ENCODE measurements around the gene SLC11A2.

Gene SLC11A2

GRCh38 chr12:51047655-51048540 is 21.7 kb upstream of the SLC11A2 start, which contains the start of gene LETMD1:
Gene LETMD1, plus strand, starts transcription at chr12:51048327. Its CDS starts 30 bp downstream, at chr12:51048357.
- peak; percentile 97 to 98 for DNase-seq
- TF ChIP-seq POLR2A (IDR thresholded peaks at IDR 0.05; ENCODE audit: low read length) (peak; percentile 98), GATA1 (IDR thresholded peaks at IDR 0.05; ENCODE audit: low read depth, low read length) (no peak)

GRCh38 chr12:51036279-51036678 is 10.1 kb upstream of the SLC11A2 start:
- no peak for DNase-seq
- TF ChIP-seq POLR2A (IDR thresholded peaks at IDR 0.05; ENCODE audit: low read length) (no peak), GATA1 (IDR thresholded peaks at IDR 0.05; ENCODE audit: low read depth, low read length) (no peak)

- no peak for DNase-seq
- TF ChIP-seq GATA1 (IDR thresholded peaks at IDR 0.05; ENCODE audit: low read depth, low read length), result no peak
- TF ChIP-seq POLR2A (IDR thresholded peaks at IDR 0.05; ENCODE audit: low read length), result no peak
Observed at GRCh38 chr12:51033457-51034089, 7.4 kb upstream of the SLC11A2 start.

- TF ChIP-seq POLR2A (IDR thresholded peaks at IDR 0.05; ENCODE audit: low read length), result no peak
- DNase-seq, result no peak
Observed at GRCh38 chr12:51033048-51033447, 6.9 kb upstream of the SLC11A2 start.

- no peak for DNase-seq
- TF ChIP-seq POLR2A (IDR thresholded peaks at IDR 0.05; ENCODE audit: low read length), result no peak
- no peak for TF ChIP-seq GATA1 (IDR thresholded peaks at IDR 0.05; ENCODE audit: low read depth, low read length)
Observed at GRCh38 chr12:51028813-51029150, 2.6 kb upstream of the SLC11A2 start.

GRCh38 chr12:51028126-51028812 is 2.1 kb upstream of the SLC11A2 start:
- TF ChIP-seq POLR2A (IDR thresholded peaks at IDR 0.05; ENCODE audit: low read length) (no peak), GATA1 (IDR thresholded peaks at IDR 0.05; ENCODE audit: low read depth, low read length) (no peak)
- peak; percentile 79 to 84 for DNase-seq

GRCh38 chr12:51027342-51027835 is 1.2 kb upstream of the SLC11A2 start:
- no peak for TF ChIP-seq GATA1 (IDR thresholded peaks at IDR 0.05; ENCODE audit: low read depth, low read length)
- TF ChIP-seq POLR2A (IDR thresholded peaks at IDR 0.05; ENCODE audit: low read length), result no peak
- DNase-seq, result no peak

- peak in 1 of 2 experiments; percentile 69 for DNase-seq
- no peak for TF ChIP-seq GATA1 (IDR thresholded peaks at IDR 0.05; ENCODE audit: low read depth, low read length)
- TF ChIP-seq POLR2A (IDR thresholded peaks at IDR 0.05; ENCODE audit: low read length), result no peak
Observed at GRCh38 chr12:51025338-51025835, 797 bp downstream of the SLC11A2 start.

- no peak for TF ChIP-seq GATA1 (IDR thresholded peaks at IDR 0.05; ENCODE audit: low read depth, low read length)
- TF ChIP-seq POLR2A (IDR thresholded peaks at IDR 0.05; ENCODE audit: low read length), result no peak
- peak; percentile 36 to 49 for DNase-seq
Observed at GRCh38 chr12:51023625-51024382, 2.4 kb downstream of the SLC11A2 start.

GRCh38 chr12:51021694-51022093 is 4.5 kb downstream of the SLC11A2 start:
- TF ChIP-seq GATA1 (IDR thresholded peaks at IDR 0.05; ENCODE audit: low read depth, low read length), result no peak
- TF ChIP-seq POLR2A (IDR thresholded peaks at IDR 0.05; ENCODE audit: low read length), result peak; percentile 74
- DNase-seq, result peak; percentile 89 to 94

- TF ChIP-seq POLR2A (IDR thresholded peaks at IDR 0.05; ENCODE audit: low read length) (peak; percentile 26), GATA1 (IDR thresholded peaks at IDR 0.05; ENCODE audit: low read depth, low read length) (no peak)
Observed at GRCh38 chr12:51020448-51021182, 5.6 kb downstream of the SLC11A2 start.

GRCh38 chr12:51019927-51020326 is 6.3 kb downstream of the SLC11A2 start:
- TF ChIP-seq GATA1 (IDR thresholded peaks at IDR 0.05; ENCODE audit: low read depth, low read length) (no peak), POLR2A (IDR thresholded peaks at IDR 0.05; ENCODE audit: low read length) (no peak)
- peak; percentile 26 to 46 for DNase-seq

More at GRCh38 chr12:51020448-51021182, 5.6 kb downstream of the SLC11A2 start:
- peak; percentile 62 to 82 for DNase-seq
